Neural progenitor cell (in vitro differentiated cells): ENCODE results near the gene WNK1. TPM values are rescaled to one million over a fixed set of nuclear protein-coding genes. Genes with fewer than 3 reads are reported as not detected.

ENCODE experiments used
- DNase-seq: peaks from one replicate; pipeline ENCODE4 v3.0.0-alpha.2; 2016; ENCODE audit warnings: low spot score
- H2AFZ ChIP-seq: fragments of 200-600 bp; sonication (generic); replicated peaks from 2 replicates; pipeline ENCODE4 v1.6.1; 2016; ENCODE audit warnings: antibody characterized with exemption
- H3F3A ChIP-seq: fragments of 200-600 bp; sonication (generic); 2 replicates; pipeline ENCODE4 v1.6.1; 2016; ENCODE audit warnings: antibody characterized with exemption, low read depth
- H3K27ac ChIP-seq: fragments of 200-600 bp; sonication (generic); 2 replicates; pipeline ENCODE4 v1.5.1; 2016; ENCODE audit warnings: mild to moderate bottlenecking
- H3K27me3 ChIP-seq: fragments of 200-600 bp; sonication (generic); 2 replicates; pipeline ENCODE4 v1.6.1; 2016; ENCODE audit warnings: mild to moderate bottlenecking, moderate library complexity
- H3K36me3 ChIP-seq: fragments of 200-600 bp; sonication (generic); 2 replicates; pipeline ENCODE4 v1.5.1; 2016
- H3K4me1 ChIP-seq: fragments of 200-600 bp; sonication (generic); 2 replicates; pipeline ENCODE4 v1.6.1; 2016; ENCODE audit warnings: mixed run types
- H3K4me2 ChIP-seq: fragments of 200-600 bp; sonication (generic); 2 replicates; pipeline ENCODE4 v1.6.1; 2016
- H3K4me3 ChIP-seq: fragments of 200-600 bp; sonication (generic); 2 replicates; pipeline ENCODE4 v1.5.1; 2016
- H3K79me2 ChIP-seq: fragments of 200-600 bp; sonication (generic); 2 replicates; pipeline ENCODE4 v1.6.1; 2016; ENCODE audit warnings: low read depth
- H3K9ac ChIP-seq: fragments of 200-600 bp; sonication (generic); 2 replicates; pipeline ENCODE4 v1.6.1; 2016
- H3K9me3 ChIP-seq: fragments of 200-600 bp; sonication (generic); 2 replicates; pipeline ENCODE4 v1.5.1; 2016; ENCODE audit warnings: low read depth
- H4K20me1 ChIP-seq: fragments of 200-600 bp; sonication (generic); 2 replicates; pipeline ENCODE4 v1.6.1; 2016; ENCODE audit warnings: low read depth
- H3K27ac Mint-ChIP-seq: 3 replicates; pipeline ENCODE4 v1.8.0; 2021; ENCODE audit warnings: mixed read lengths
- H3K27me3 Mint-ChIP-seq: 2 replicates; pipeline ENCODE4 v1.8.0; 2022; ENCODE audit warnings: low read depth, mild to moderate bottlenecking, inconsistent platforms, moderate library complexity, mixed read lengths; ENCODE audit not compliant: insufficient read depth
- H3K36me3 Mint-ChIP-seq: 3 replicates; pipeline ENCODE4 v1.8.0; 2021; ENCODE audit warnings: mixed read lengths
- H3K4me1 Mint-ChIP-seq: 3 replicates; pipeline ENCODE4 v1.8.0; 2021; ENCODE audit warnings: mixed read lengths
- H3K4me3 Mint-ChIP-seq: 3 replicates; pipeline ENCODE4 v1.8.0; 2021; ENCODE audit warnings: mild to moderate bottlenecking, moderate library complexity, mixed read lengths
- H3K9me3 Mint-ChIP-seq: 3 replicates; pipeline ENCODE4 v1.8.0; 2020; ENCODE audit warnings: mixed read lengths
- EZH2 ChIP-seq: fragments of 200-600 bp; sonication (generic); IDR thresholded peaks from 2 replicates; pipeline ENCODE4 v1.6.1; 2017; ENCODE audit warnings: antibody characterized with exemption, mild to moderate bottlenecking, moderate library complexity
- EZH2phosphoT487 ChIP-seq: fragments of 200-600 bp; sonication (generic); IDR thresholded peaks from 2 replicates; pipeline ENCODE4 v1.6.1; 2017; ENCODE audit warnings: antibody characterized with exemption
- total RNA-seq: library from RNA; depleted of rRNA; stranded (reverse); fragments of >200 nt; gene quantifications from 2 replicates; pipeline ENCODE4 v1.2.3, GENCODE V29; 2015; ENCODE audit warnings: low replicate concordance
- TF ChIP-seq, protein P1 (sequence below): fragments of 200-600 bp; sonication (generic); IDR thresholded peaks from 2 replicates; pipeline ENCODE4 v1.5.1; 2017; ENCODE audit warnings: antibody characterized with exemption, mild to moderate bottlenecking

WNK1 gene
- total RNA-seq, 1 donor from 2014 or later, result 73.1 TPM

DNA sequence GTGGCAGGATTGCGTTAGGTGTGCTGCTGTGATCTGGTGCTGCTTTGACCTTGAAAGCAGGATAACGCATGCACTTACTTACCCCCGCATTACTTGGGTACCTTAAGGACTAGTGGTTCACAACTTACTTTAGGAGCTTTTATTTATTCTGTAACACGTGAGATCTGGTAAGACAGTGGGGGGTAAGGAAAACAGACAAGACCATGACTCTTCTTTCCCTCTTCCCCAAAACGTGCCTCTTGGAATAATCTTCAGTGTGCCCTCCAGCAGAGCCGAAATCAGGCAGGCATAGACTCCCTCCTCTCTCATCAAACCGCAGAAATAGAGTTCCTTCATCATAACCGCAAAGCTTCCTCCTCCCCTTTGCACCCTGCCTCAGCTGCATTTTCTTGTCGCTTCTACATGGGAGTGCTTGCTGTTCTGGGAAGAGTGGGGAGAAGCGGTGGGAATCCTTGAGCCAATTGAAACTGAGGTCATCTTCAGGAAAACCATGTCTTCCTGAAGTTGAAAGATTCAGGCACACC, 153.7 kb downstream of the WNK1 start:
- H3K9me3 ChIP-seq, result no peaks in the 10 kb centered on the region
- H3K4me2 ChIP-seq, result no peak overlapping the region
- H3K4me3 ChIP-seq, result no peak overlapping the region
- Mint-ChIP-seq H3K4me3 (no peak overlapping the region), H3K9me3 (no peaks in the 10 kb centered on the region), H3K4me1 (peaks cover 10% of the 10 kb centered on the region), H3K36me3 (peaks cover 65% of the 10 kb centered on the region), H3K27ac (no peak overlapping the region), H3K27me3 (no peaks in the 10 kb centered on the region)
- H4K20me1 ChIP-seq, result peaks cover 25% of the 10 kb centered on the region
- H3F3A ChIP-seq, result no peaks in the 10 kb centered on the region
- peaks cover 5% of the 10 kb centered on the region for H3K4me1 ChIP-seq
- no peaks in the 10 kb centered on the region for H3K27me3 ChIP-seq
- H3K79me2 ChIP-seq, result no peaks in the 10 kb centered on the region
- TF ChIP-seq, protein P1, sequence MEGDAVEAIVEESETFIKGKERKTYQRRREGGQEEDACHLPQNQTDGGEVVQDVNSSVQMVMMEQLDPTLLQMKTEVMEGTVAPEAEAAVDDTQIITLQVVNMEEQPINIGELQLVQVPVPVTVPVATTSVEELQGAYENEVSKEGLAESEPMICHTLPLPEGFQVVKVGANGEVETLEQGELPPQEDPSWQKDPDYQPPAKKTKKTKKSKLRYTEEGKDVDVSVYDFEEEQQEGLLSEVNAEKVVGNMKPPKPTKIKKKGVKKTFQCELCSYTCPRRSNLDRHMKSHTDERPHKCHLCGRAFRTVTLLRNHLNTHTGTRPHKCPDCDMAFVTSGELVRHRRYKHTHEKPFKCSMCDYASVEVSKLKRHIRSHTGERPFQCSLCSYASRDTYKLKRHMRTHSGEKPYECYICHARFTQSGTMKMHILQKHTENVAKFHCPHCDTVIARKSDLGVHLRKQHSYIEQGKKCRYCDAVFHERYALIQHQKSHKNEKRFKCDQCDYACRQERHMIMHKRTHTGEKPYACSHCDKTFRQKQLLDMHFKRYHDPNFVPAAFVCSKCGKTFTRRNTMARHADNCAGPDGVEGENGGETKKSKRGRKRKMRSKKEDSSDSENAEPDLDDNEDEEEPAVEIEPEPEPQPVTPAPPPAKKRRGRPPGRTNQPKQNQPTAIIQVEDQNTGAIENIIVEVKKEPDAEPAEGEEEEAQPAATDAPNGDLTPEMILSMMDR, result no peak
- no peak for TF ChIP-seq EZH2phosphoT487
- TF ChIP-seq EZH2, result no peak
- no peak for DNase-seq
- peaks cover 18% of the 10 kb centered on the region for H3K36me3 ChIP-seq
- no peak overlapping the region for H2AFZ ChIP-seq
- H3K27ac ChIP-seq, result no peak overlapping the region
- no peak overlapping the region for H3K9ac ChIP-seq

- H3K4me3 Mint-ChIP-seq, result no peak overlapping the region
- Histone ChIP-seq H3K9ac (no peak overlapping the region), H2AFZ (no peak overlapping the region), H4K20me1 (peaks cover 25% of the 10 kb centered on the region), H3K36me3 (peaks cover 18% of the 10 kb centered on the region), H3K4me1 (peaks cover 5% of the 10 kb centered on the region), H3F3A (no peaks in the 10 kb centered on the region), H3K27ac (no peak overlapping the region), H3K79me2 (no peaks in the 10 kb centered on the region), H3K9me3 (no peaks in the 10 kb centered on the region), H3K4me2 (no peak overlapping the region), H3K4me3 (no peak overlapping the region), H3K27me3 (no peaks in the 10 kb centered on the region)
- peaks cover 59% of the 10 kb centered on the region for H3K36me3 Mint-ChIP-seq
- no peaks in the 10 kb centered on the region for H3K27me3 Mint-ChIP-seq
- H3K9me3 Mint-ChIP-seq, result no peaks in the 10 kb centered on the region
- TF ChIP-seq, protein P1, result no peak
- TF ChIP-seq EZH2phosphoT487 (no peak), EZH2 (no peak)
- no peak for DNase-seq
- peaks cover 10% of the 10 kb centered on the region for H3K4me1 Mint-ChIP-seq
- peak overlapping the region; percentile 44 for H3K27ac Mint-ChIP-seq
Measured at GRCh38 chr12:907413-908185, 155.2 kb downstream of the WNK1 start.

DNA sequence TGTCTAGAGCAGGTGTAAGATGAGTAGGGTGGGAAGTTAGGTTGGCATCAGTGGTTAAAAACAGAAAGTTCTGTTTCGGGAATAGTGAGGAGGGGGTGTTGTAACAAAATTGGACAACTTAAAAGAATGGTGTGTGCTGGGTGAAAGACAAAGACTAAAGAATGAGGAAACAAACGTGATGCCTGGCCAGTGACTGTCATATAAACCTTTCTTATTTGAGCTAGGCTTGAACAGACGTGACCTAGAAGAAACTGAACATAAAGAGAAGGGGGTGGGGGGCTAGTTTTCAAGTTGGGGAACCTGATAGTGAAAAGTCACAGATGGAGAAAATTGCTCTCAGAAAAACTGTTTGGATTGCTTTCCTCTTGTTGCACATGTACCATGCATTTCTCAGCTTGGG, 157.5 kb downstream of the WNK1 start:
- Histone ChIP-seq H3K4me1 (peaks cover 5% of the 10 kb centered on the region), H3K4me3 (no peak overlapping the region), H3K27me3 (no peaks in the 10 kb centered on the region), H4K20me1 (peaks cover 25% of the 10 kb centered on the region), H3K27ac (peak overlapping the region; percentile 29), H3K9ac (no peak overlapping the region), H3F3A (peaks cover 7% of the 10 kb centered on the region), H2AFZ (no peak overlapping the region), H3K79me2 (no peaks in the 10 kb centered on the region), H3K4me2 (no peak overlapping the region), H3K9me3 (no peaks in the 10 kb centered on the region), H3K36me3 (peaks cover 16% of the 10 kb centered on the region)
- Mint-ChIP-seq H3K27me3 (no peaks in the 10 kb centered on the region), H3K4me1 (peaks cover 6% of the 10 kb centered on the region), H3K27ac (no peak overlapping the region), H3K4me3 (no peak overlapping the region), H3K36me3 (peaks cover 54% of the 10 kb centered on the region), H3K9me3 (no peaks in the 10 kb centered on the region)
- no peak for TF ChIP-seq EZH2
- TF ChIP-seq, protein P1, result no peak
- TF ChIP-seq EZH2phosphoT487, result no peak
- no peak for DNase-seq
